Gastroesophageal sphincter (tissue), 4 donors: Measurements from ENCODE around the gene SMARCD2. TPM values are rescaled to one million over a fixed set of nuclear protein-coding genes. Genes with fewer than 3 reads are reported as not detected.
A peak's percentile ranks its signal among the peaks of the same experiment; 100 is the strongest.
"Not testable (repeated sequence)": the region's sequence is repeated elsewhere in the genome, so short reads cannot be mapped to it uniquely, and the experiment has no call there.

ENCODE experiments used
- ATAC-seq: fragments of 150-250 bp; one replicate; pipeline ENCODE4 v1.9.1; 2016; ENCODE audit warnings: mild to moderate bottlenecking, moderate library complexity
- H3K27ac ChIP-seq, 4 donors: fragments of 200-600 bp; sonication (generic) in 3 of 4; 1 replicate in 3 of 4; 2 replicates in 1 of 4; pipeline ENCODE4 v1.5.1; 2016 to 2019
- H3K27me3 ChIP-seq: fragments of 200-600 bp; sonication (generic); one replicate; pipeline ENCODE4 v1.5.1; 2019
- H3K36me3 ChIP-seq, 2 donors: fragments of 200-600 bp; sonication (generic); one replicate each; pipeline ENCODE4 v1.5.1; 2019; ENCODE audit warnings: control low read depth in 1 of 2
- H3K4me1 ChIP-seq, 3 donors: fragments of 200-600 bp; sonication (generic); 1 replicate in 2 of 3; 2 replicates in 1 of 3; pipeline ENCODE4 v1.5.1; 2016 to 2019; ENCODE audit warnings: control low read depth in 2 of 3
- H3K4me3 ChIP-seq, 2 donors: fragments of 200-600 bp; sonication (generic); one replicate each; pipeline ENCODE4 v1.5.1; 2019; ENCODE audit warnings: mild to moderate bottlenecking in 1 of 2, moderate library complexity in 1 of 2
- H3K9me3 ChIP-seq, 3 donors: fragments of 200-600 bp; sonication (generic); one replicate each; pipeline ENCODE4 v1.5.1; 2017 to 2019; ENCODE audit warnings: control low read depth in 2 of 3
- EP300 ChIP-seq: sonication (generic); formaldehyde crosslinking; IDR thresholded peaks from one replicate; pipeline ENCODE4 v1.6.1; 2017; ENCODE audit warnings: antibody characterized with exemption, mild to moderate bottlenecking
- POLR2A ChIP-seq, 2 donors: fragments of 450-650 bp; IDR thresholded peaks; one replicate each; pipeline ENCODE4 v1.6.1; 2017; ENCODE audit warnings: antibody characterized with exemption in 2 of 2, mild to moderate bottlenecking in 2 of 2, moderate library complexity in 1 of 2
- POLR2AphosphoS5 ChIP-seq: sonication (generic); formaldehyde crosslinking; IDR thresholded peaks from one replicate; pipeline ENCODE4 v1.6.1; 2017; ENCODE audit warnings: antibody characterized with exemption
- WGBS, 2 donors: methylation state at CpG; one replicate each; pipeline ENCODE4 v1.1.5; 2018; ENCODE audit warnings: low coverage in 1 of 2; 5-methylcytosine and 5-hydroxymethylcytosine counted together
- total RNA-seq, 4 donors: library from RNA; depleted of rRNA; stranded (reverse); fragments of >200 nt; gene quantifications; one replicate each; pipeline ENCODE4 v1.1.0, GENCODE V29; 2016
- TF ChIP-seq, protein P1 (sequence below), 4 experiments: fragments of 200-600 bp in 2 of 4; fragments of 450-650 bp in 2 of 4; sonication (generic) in 1 of 4; IDR thresholded peaks; one replicate each; pipeline ENCODE4 v1.5.1; 2017 to 2019; ENCODE audit warnings: antibody characterized with exemption in 4 of 4, mild to moderate bottlenecking in 2 of 4, moderate library complexity in 2 of 4

The SMARCD2 gene
- total RNA-seq = 100 to 1,000 TPM; 103 to 160 (median 141) TPM

DNA sequence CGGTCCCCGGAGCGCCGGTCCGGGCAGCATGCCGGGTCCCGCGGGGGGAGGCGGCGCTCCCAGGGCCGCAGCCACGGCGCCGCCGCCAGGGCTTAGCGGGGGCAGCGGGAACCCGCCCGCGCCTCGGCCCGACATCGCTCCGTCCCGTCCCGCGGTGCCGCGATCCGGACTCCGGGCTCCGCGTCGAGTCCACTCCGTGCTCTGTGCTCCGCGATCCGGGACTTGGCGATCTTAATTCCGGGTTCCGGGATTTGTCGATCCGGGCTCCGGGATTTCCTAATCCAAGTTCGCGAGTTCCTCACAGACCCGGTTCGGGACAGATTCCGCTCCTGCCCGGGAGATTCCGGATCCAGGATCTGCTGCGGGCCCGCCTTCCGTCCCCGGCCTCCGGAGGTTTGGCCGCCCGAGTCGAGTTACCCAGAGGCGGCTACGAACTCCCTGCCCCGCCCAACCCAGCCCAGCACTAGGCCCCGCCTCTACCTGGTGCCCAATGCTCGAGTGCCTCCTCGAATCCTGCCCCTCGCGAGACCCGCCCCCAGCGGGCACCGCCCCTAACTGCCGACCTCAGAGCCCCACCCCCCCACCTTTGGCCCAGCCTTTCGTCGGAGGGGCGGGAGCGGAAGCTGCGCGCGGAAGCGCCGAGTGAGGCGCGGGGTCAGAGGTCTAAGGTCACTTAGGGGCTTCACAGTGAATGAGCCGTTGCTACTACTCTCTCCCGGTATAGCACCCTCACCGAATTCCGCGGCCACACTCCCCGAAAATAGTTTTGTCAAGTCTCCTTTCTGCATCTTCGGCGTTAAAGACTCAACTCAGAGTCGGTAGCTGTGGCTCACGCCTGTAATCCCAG, at the start of gene SMARCD2:
Gene SMARCD2 (minus strand): TSS at position 146 of the 847 bp plus-strand sequence. CDS start 11 bp downstream, at position 135.
- Histone ChIP-seq H3K27ac (peak within 1 kb of the TSS; percentile 91 to 98 (median 97)), H3K4me3 (peak within 1 kb of the TSS; percentile 89 to 98), H3K36me3 (peaks cover 0 to 1% of the 10 kb centered on the region in 2 donors), H3K4me1 (peaks cover 2 to 53% (median 30%) of the 10 kb centered on the region in 3 donors), H3K27me3 (no peaks in the 10 kb centered on the region), H3K9me3 (no peaks in the 10 kb centered on the region)
- peak; percentile 72 for TF ChIP-seq POLR2AphosphoS5
- peak; percentile 49 to 62 for TF ChIP-seq POLR2A (IDR thresholded peaks at IDR 0.05)
- TF ChIP-seq, protein P1, sequence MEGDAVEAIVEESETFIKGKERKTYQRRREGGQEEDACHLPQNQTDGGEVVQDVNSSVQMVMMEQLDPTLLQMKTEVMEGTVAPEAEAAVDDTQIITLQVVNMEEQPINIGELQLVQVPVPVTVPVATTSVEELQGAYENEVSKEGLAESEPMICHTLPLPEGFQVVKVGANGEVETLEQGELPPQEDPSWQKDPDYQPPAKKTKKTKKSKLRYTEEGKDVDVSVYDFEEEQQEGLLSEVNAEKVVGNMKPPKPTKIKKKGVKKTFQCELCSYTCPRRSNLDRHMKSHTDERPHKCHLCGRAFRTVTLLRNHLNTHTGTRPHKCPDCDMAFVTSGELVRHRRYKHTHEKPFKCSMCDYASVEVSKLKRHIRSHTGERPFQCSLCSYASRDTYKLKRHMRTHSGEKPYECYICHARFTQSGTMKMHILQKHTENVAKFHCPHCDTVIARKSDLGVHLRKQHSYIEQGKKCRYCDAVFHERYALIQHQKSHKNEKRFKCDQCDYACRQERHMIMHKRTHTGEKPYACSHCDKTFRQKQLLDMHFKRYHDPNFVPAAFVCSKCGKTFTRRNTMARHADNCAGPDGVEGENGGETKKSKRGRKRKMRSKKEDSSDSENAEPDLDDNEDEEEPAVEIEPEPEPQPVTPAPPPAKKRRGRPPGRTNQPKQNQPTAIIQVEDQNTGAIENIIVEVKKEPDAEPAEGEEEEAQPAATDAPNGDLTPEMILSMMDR (IDR thresholded peaks at IDR 0.05) = peak in 1 of 4 experiments; percentile 25
- TF ChIP-seq EP300 = no peak
- WGBS, 2 donors = 0% methylated on average over 11 of the region's 92 CpGs; no CpG with 5 or more reads in 1 of the 2 donors
- ATAC-seq = peak; percentile 87

DNA sequence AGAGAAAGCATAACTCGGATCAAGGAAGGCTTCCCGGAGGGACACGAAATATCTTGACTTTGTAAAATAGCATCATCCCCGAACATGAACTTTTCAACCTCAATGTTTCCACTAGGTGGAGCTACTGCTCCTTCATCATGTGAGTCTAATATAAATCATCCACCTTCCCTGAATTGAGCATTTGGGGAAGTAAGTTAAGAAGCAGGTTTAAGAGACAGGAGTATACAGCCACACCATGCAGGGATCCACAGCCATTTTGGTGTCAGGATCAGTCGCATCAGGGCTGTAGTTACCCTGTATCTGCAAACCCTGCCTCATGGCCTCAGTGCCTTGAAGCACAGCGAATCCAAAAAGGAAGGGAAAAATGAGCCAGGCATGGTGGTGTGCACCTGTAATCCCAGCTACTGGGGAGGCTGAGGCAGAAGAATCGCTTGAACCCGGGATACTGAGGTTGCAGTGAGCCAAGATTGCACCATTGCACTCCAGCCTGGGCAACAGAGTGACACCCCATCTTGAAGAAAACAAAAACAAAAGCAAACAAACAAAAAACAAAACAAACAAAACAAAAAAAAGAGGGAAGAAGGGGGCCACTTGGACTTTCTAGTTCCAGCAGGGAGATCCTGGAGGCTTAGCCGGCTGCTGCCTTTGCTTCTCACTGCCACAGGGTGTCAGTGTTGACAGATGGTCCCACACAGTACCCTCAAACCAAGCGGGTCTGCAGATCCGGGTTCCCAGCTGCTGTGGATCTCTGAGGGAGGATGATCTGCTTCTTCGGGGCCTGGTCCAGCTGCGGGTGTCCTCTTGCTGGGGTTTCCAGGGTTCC, 46.8 kb upstream of the SMARCD2 start:
- not testable (repeated sequence) for H3K4me1 ChIP-seq, H3K9me3 ChIP-seq, H3K36me3 ChIP-seq, H3K27ac ChIP-seq, H3K27me3 ChIP-seq, H3K4me3 ChIP-seq
- peak; percentile 53 for ATAC-seq
- WGBS, 2 donors = 13 to 19% methylated on average over 4 to 13 of the region's 13 CpGs
- TF ChIP-seq, protein P1 (IDR thresholded peaks at IDR 0.05) = peak; percentile 5 to 43 (median 26)

DNA sequence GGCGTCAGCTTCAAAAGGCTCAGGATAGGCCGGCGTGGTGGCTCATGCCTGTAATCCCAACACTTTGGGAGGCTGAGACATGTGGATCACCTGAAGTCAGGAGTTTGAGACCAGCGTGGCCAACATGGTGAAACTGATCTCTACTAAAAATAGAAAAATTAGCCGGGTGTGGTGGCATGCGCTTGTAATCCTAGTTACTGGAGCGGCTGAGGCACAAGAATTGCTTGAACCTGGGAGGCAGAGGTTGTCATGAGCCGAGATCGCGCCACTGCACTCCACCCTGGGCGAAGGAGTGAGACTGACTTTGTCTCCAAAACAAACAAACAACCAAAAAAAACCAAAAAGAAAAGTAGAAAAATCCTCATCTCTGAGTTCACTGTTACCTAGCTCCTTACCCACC, 42.6 kb upstream of the SMARCD2 start:
- not testable (repeated sequence) for H3K27ac ChIP-seq, H3K4me1 ChIP-seq, H3K36me3 ChIP-seq, H3K9me3 ChIP-seq, ATAC-seq, H3K4me3 ChIP-seq, H3K27me3 ChIP-seq
- WGBS, 2 donors = 87 to 100% methylated on average over 4 to 6 of the region's 11 CpGs

DNA sequence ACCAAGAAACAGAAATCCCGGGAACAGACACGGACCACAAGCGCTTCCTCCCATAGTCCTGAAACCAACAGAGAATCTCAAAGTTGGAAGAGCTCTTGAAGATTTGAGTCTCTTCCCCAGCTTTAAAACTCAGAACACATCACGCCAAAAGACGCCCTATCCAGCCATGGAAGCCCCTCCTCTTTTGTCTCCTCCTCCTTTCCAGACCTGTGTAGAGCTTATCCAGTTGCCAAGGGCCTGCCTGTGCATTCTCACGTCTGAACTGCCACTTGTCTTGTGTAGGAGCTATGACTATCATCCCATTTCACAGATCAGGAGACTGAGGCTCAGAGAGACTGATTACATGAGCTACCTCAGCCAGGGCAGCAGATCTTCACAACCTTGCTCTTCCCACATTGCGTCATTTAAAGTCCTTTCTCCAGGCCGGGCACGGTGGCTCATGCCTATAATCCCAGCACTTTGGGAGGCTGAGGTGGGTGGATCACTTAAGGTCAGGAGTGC, 40.2 kb upstream of the SMARCD2 start:
- H3K9me3 ChIP-seq, ATAC-seq, H3K4me1 ChIP-seq, H3K36me3 ChIP-seq, H3K27ac ChIP-seq, H3K27me3 ChIP-seq, H3K4me3 ChIP-seq: not testable (repeated sequence)
- 60 to 66% methylated on average over 3 to 6 of the region's 9 CpGs for WGBS, 2 donors

DNA sequence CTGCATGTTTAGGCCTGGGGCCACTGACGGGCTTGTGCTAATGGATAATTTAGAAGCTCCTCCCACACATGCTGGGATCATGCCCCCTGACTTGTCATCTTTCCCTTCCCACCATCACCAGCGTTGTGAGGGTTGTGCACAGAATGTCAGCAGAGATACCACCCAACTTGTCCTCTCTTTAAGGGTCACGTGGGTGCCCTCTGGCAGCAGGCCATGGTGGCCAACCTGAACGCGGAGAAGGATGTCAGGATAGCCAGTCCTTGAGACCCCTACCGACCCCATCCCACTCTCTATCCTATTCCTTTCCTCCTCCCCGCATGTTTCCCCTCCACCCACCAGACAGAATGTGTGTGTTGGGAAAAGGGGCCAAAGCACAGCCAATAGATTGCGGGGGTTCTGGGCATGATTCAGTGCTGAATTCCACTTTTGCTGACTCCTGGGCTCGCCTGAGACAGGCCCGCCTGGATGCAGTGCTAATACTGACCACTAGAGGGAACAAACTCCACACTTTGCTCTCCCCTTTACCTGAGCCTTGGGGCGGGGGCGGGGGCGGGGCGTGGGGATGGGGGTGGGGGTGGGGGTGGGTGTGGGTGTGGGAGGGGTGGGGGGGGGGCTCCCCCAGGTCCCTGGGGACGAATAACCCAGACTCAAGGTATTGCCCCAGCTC, 39.6 kb upstream of the SMARCD2 start, which contains the start of gene GH2:
Gene GH2 (minus strand): TSS at position 10 of the 667 bp plus-strand sequence. CDS start 143 bp downstream, outside the sequence.
- Histone ChIP-seq H3K4me1 (no peaks in the 10 kb centered on the region), H3K27ac (no peak within 1 kb of the TSS), H3K9me3 (no peaks in the 10 kb centered on the region), H3K27me3 (peaks cover 10% of the 10 kb centered on the region), H3K4me3 (no peak within 1 kb of the TSS), H3K36me3 (no peaks in the 10 kb centered on the region)
- WGBS, 2 donors = 90% methylated on average over 5 of the region's 15 CpGs; no CpG with 5 or more reads in 1 of the 2 donors
- ATAC-seq = no peak
- TF ChIP-seq EP300 = no peak
- no peak for TF ChIP-seq POLR2AphosphoS5
- TF ChIP-seq, protein P1 (IDR thresholded peaks at IDR 0.05) = peak; percentile 24 to 63 (median 38)
- no peak for TF ChIP-seq POLR2A (IDR thresholded peaks at IDR 0.05)

DNA sequence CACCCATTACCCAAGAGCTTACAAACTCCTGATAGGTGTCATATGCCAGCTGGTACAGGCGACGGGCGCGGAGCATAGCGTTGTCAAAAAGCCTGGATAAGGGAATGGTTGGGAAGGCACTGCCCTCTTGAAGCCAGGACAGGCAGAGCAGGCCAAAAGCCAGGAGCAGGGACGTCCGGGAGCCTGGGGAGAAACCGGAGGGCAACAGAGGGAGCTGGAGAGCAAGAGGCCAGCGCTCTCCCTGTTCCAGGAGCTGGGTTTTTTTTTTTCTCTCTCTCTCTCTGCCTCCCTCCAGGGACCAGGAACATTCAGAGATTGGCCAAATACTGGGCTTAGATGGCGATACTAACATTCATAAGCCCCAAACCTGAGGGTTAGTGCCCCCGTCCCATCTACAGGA, 38.9 kb upstream of the SMARCD2 start:
- H3K36me3 ChIP-seq, H3K9me3 ChIP-seq, H3K4me1 ChIP-seq, H3K27ac ChIP-seq, ATAC-seq, H3K4me3 ChIP-seq: not testable (repeated sequence)
- peaks cover 17% of the 10 kb centered on the region for H3K27me3 ChIP-seq
- 54 to 80% methylated on average over 1 to 7 of the region's 11 CpGs for WGBS, 2 donors
